ENCODE data around the gene KCNJ9. TPM values are rescaled to one million over a fixed set of nuclear protein-coding genes. Genes with fewer than 3 reads are reported as not detected.

The KCNJ9 gene
- polyA plus RNA-seq, 1 donor from 2014 or later, result 8.0 TPM

DNA sequence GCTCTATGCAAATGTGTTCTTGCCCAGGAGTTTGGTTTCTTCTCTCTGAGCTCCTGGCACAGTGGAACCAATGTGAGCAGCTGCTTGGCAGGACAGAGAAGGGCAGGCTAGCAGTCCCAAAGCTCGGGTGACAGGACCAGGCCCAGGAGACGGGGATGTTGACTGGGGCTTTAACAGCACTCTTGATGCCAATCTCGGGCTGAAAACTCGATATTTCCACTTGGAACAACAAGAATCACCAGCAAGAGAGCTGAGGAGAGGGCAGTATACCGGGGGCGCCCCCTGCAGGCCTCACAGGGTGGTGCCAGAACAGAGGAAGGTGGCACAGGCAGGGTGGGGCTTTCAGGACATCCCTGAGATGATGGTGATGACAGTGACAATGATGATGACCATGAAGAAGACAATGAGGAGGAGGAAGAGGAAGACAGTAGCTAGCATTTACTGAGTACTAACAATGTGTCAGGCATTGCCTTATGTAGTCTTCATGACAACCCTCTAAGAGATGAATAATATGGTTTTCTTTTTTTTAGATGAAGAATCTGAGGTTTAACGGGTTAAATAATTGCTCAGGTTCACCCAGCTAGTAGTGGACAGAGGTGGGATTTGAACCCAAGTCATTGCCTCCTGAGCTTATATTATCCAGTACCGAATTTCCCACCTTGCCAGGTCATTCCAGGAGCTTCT, 2.7 kb upstream of the KCNJ9 start:
- H3K4me3 ChIP-seq (ENCODE audit: low read length), result no peak overlapping the region
- no peaks in the 10 kb centered on the region for H4K20me1 ChIP-seq (ENCODE audit: insufficient read depth)
- no peak overlapping the region for H3K9ac ChIP-seq (ENCODE audit: low read length)
- H3K4me2 ChIP-seq (ENCODE audit: low read length), result no peak overlapping the region
- no peak overlapping the region for H3K27ac ChIP-seq (ENCODE audit: low read length)
- TF ChIP-seq, protein P1, sequence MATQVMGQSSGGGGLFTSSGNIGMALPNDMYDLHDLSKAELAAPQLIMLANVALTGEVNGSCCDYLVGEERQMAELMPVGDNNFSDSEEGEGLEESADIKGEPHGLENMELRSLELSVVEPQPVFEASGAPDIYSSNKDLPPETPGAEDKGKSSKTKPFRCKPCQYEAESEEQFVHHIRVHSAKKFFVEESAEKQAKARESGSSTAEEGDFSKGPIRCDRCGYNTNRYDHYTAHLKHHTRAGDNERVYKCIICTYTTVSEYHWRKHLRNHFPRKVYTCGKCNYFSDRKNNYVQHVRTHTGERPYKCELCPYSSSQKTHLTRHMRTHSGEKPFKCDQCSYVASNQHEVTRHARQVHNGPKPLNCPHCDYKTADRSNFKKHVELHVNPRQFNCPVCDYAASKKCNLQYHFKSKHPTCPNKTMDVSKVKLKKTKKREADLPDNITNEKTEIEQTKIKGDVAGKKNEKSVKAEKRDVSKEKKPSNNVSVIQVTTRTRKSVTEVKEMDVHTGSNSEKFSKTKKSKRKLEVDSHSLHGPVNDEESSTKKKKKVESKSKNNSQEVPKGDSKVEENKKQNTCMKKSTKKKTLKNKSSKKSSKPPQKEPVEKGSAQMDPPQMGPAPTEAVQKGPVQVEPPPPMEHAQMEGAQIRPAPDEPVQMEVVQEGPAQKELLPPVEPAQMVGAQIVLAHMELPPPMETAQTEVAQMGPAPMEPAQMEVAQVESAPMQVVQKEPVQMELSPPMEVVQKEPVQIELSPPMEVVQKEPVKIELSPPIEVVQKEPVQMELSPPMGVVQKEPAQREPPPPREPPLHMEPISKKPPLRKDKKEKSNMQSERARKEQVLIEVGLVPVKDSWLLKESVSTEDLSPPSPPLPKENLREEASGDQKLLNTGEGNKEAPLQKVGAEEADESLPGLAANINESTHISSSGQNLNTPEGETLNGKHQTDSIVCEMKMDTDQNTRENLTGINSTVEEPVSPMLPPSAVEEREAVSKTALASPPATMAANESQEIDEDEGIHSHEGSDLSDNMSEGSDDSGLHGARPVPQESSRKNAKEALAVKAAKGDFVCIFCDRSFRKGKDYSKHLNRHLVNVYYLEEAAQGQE (IDR thresholded peaks at IDR 0.05; ENCODE audit: borderline replicate concordance), result no peak
- no peak for TF ChIP-seq TAF1 (IDR thresholded peaks at IDR 0.05; ENCODE audit: low read depth)
- no peak for TF ChIP-seq EP300 (conservative IDR thresholded peaks at IDR 0.05; ENCODE audit: poor library complexity, severe bottlenecking)
- TF ChIP-seq EZH2 (IDR thresholded peaks at IDR 0.05; ENCODE audit: borderline replicate concordance, insufficient read depth, low read length, poor library complexity, severe bottlenecking), result no peak
- TF ChIP-seq, protein P2, sequence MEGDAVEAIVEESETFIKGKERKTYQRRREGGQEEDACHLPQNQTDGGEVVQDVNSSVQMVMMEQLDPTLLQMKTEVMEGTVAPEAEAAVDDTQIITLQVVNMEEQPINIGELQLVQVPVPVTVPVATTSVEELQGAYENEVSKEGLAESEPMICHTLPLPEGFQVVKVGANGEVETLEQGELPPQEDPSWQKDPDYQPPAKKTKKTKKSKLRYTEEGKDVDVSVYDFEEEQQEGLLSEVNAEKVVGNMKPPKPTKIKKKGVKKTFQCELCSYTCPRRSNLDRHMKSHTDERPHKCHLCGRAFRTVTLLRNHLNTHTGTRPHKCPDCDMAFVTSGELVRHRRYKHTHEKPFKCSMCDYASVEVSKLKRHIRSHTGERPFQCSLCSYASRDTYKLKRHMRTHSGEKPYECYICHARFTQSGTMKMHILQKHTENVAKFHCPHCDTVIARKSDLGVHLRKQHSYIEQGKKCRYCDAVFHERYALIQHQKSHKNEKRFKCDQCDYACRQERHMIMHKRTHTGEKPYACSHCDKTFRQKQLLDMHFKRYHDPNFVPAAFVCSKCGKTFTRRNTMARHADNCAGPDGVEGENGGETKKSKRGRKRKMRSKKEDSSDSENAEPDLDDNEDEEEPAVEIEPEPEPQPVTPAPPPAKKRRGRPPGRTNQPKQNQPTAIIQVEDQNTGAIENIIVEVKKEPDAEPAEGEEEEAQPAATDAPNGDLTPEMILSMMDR (IDR thresholded peaks at IDR 0.05; ENCODE audit: poor library complexity, severe bottlenecking), result peak; percentile 34
- H3F3A ChIP-seq (ENCODE audit: insufficient read depth, low read length, poor library complexity, severe bottlenecking), result no peaks in the 10 kb centered on the region
- peaks cover 7% of the 10 kb centered on the region for H3K27me3 ChIP-seq (ENCODE audit: insufficient read depth, low read depth, low read length)
- no peaks in the 10 kb centered on the region for H3K9me3 ChIP-seq (ENCODE audit: low read length)
- no peaks in the 10 kb centered on the region for H3K79me2 ChIP-seq (replicated peaks; ENCODE audit: insufficient read depth, low read length)
- H3K36me3 ChIP-seq (ENCODE audit: insufficient read depth, low read length), result no peaks in the 10 kb centered on the region
- H3K9me2 ChIP-seq (ENCODE audit: insufficient read depth, low read length), result no peaks in the 10 kb centered on the region
- H2AFZ ChIP-seq (ENCODE audit: low read depth, low read length), result no peak overlapping the region

DNA sequence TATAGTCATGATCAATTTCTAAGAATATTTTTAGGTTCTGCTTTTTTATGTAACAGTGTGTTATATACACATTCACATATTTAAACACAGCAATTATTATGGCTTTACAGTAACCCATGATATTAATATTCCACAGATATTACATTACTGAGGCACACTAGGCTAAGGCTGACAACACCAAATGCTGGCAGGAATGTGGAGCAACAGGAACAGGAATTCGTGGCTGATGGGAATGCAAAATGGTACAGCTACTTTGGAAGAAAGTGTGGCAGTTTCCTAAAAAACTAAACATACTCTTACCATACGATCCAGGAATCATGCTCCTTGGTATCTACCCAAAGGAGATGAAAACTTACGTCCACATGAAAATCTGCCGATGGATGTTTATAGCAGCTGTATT, 1.9 kb upstream of the KCNJ9 start:
- Histone ChIP-seq H3K4me3 (ENCODE audit: low read length) (no peak overlapping the region), H3K79me2 (replicated peaks; ENCODE audit: insufficient read depth, low read length) (no peaks in the 10 kb centered on the region), H3K4me2 (ENCODE audit: low read length) (no peak overlapping the region), H2AFZ (ENCODE audit: low read depth, low read length) (no peak overlapping the region), H3K9me2 (ENCODE audit: insufficient read depth, low read length) (no peaks in the 10 kb centered on the region), H3K27ac (ENCODE audit: low read length) (no peak overlapping the region), H3K27me3 (ENCODE audit: insufficient read depth, low read depth, low read length) (peaks cover 7% of the 10 kb centered on the region), H3K9me3 (ENCODE audit: low read length) (no peaks in the 10 kb centered on the region), H4K20me1 (ENCODE audit: insufficient read depth) (no peaks in the 10 kb centered on the region), H3F3A (ENCODE audit: insufficient read depth, low read length, poor library complexity, severe bottlenecking) (no peaks in the 10 kb centered on the region), H3K9ac (ENCODE audit: low read length) (no peak overlapping the region), H3K36me3 (ENCODE audit: insufficient read depth, low read length) (no peaks in the 10 kb centered on the region)
- TF ChIP-seq MXI1 (conservative IDR thresholded peaks at IDR 0.05; ENCODE audit: poor library complexity, severe bottlenecking) (no peak), TAF1 (IDR thresholded peaks at IDR 0.05; ENCODE audit: low read depth) (no peak), EZH2 (IDR thresholded peaks at IDR 0.05; ENCODE audit: borderline replicate concordance, insufficient read depth, low read length, poor library complexity, severe bottlenecking) (no peak), EP300 (conservative IDR thresholded peaks at IDR 0.05; ENCODE audit: poor library complexity, severe bottlenecking) (no peak)

All from neural cell (in vitro differentiated cells).